Endodermal cell (in vitro differentiated cells): ENCODE results near the gene FMC1. TPM values are rescaled to one million over a fixed set of nuclear protein-coding genes. Genes with fewer than 3 reads are reported as not detected.

ENCODE experiments used
- DNase-seq: peaks from one replicate; pipeline ENCODE4 v3.0.0-alpha.2; 2017
- H3K27ac ChIP-seq: 2 replicates; pipeline ENCODE4 v1.5.1; 2013; ENCODE audit warnings: mild to moderate bottlenecking, low read depth, low read length, moderate library complexity
- H3K27me3 ChIP-seq: 2 replicates; pipeline ENCODE4 v1.6.1; 2013; ENCODE audit warnings: mild to moderate bottlenecking, low read length, moderate library complexity; ENCODE audit not compliant: insufficient read depth, control insufficient read depth, poor library complexity, severe bottlenecking
- H3K36me3 ChIP-seq: 2 replicates; pipeline ENCODE4 v1.7.0; 2013; ENCODE audit warnings: mild to moderate bottlenecking, low read length, moderate library complexity; ENCODE audit not compliant: control insufficient read depth, insufficient read depth
- H3K4me1 ChIP-seq: one replicate; pipeline ENCODE4 v1.7.0; 2013; ENCODE audit warnings: low read length; ENCODE audit not compliant: control insufficient read depth, insufficient read depth
- H3K4me3 ChIP-seq: 2 replicates; pipeline ENCODE4 v1.5.1; 2013; ENCODE audit warnings: mild to moderate bottlenecking, low read length, moderate library complexity
- H3K9ac ChIP-seq: 2 replicates; pipeline ENCODE4 v1.6.1; 2013; ENCODE audit warnings: mild to moderate bottlenecking, low read length, moderate library complexity; ENCODE audit not compliant: poor library complexity, severe bottlenecking; ENCODE audit errors: extremely low read depth
- H3K9me3 ChIP-seq: 2 replicates; pipeline ENCODE4 v1.6.1; 2013; ENCODE audit warnings: mild to moderate bottlenecking, low read length, moderate library complexity; ENCODE audit not compliant: control insufficient read depth
- H3K27ac Mint-ChIP-seq: 2 replicates; pipeline ENCODE4 v1.8.0; 2020; ENCODE audit warnings: mixed read lengths
- H3K27me3 Mint-ChIP-seq: 2 replicates; pipeline ENCODE4 v1.8.0; 2021; ENCODE audit warnings: mild to moderate bottlenecking, mixed read lengths; ENCODE audit not compliant: insufficient read depth
- H3K36me3 Mint-ChIP-seq: 2 replicates; pipeline ENCODE4 v1.8.0; 2020; ENCODE audit warnings: low read depth, mixed read lengths
- H3K4me1 Mint-ChIP-seq: 2 replicates; pipeline ENCODE4 v1.8.0; 2020; ENCODE audit warnings: mixed read lengths
- H3K4me3 Mint-ChIP-seq: 2 replicates; pipeline ENCODE4 v1.8.0; 2020; ENCODE audit warnings: mild to moderate bottlenecking, moderate library complexity, mixed read lengths
- H3K9me3 Mint-ChIP-seq: 2 replicates; pipeline ENCODE4 v1.8.0; 2020; ENCODE audit warnings: mild to moderate bottlenecking, mixed read lengths
- WGBS, 2 experiments: methylation state at CpG; one replicate each; pipeline versions ENCODE4 v1.1.5 to v1.1.7; 2013; ENCODE audit warnings: missing lambda C conversion rate in 2 of 2, mixed read lengths in 1 of 2; ENCODE audit not compliant: insufficient coverage in 1 of 2, insufficient read length in 1 of 2; 5-methylcytosine and 5-hydroxymethylcytosine counted together
- total RNA-seq, 2 donors: library from RNA; stranded (reverse); fragmentation: NEBNext Ultra II Directional in 1 of 2; extraction: Animal tissue kit (Norgen Biotek cat#: 25700) in 1 of 2; gene quantifications; 2 replicates in 1 of 2; 3 replicates in 1 of 2; pipeline ENCODE4 v1.2.1, GENCODE V29; 2021
- TF ChIP-seq, protein P1 (sequence below): fragments of 200-600 bp; sonication (generic); conservative IDR thresholded peaks from 2 replicates; pipeline ENCODE4 v1.5.0; 2021; ENCODE audit warnings: antibody characterized with exemption, mild to moderate bottlenecking

Gene FMC1
- total RNA-seq, 2 donors from 2014 or later = 10.8 to 17.1 TPM

GRCh38 chr7:139367438-139368155, 26.5 kb downstream of the FMC1 start:
- 90 to 100% methylated on average over 1 to 6 of the region's 6 CpGs for WGBS, 2 experiments
- H3K4me1 Mint-ChIP-seq = peaks cover 28% of the 10 kb centered on the region
- H3K27me3 Mint-ChIP-seq = no peaks in the 10 kb centered on the region
- no peak for DNase-seq
- Histone ChIP-seq H3K9me3 (no peaks in the 10 kb centered on the region), H3K9ac (no peak overlapping the region), H3K36me3 (peaks cover 42% of the 10 kb centered on the region), H3K4me3 (no peak overlapping the region), H3K27ac (no peak overlapping the region), H3K27me3 (no peaks in the 10 kb centered on the region), H3K4me1 (peaks cover 14% of the 10 kb centered on the region)
- no peak overlapping the region for H3K4me3 Mint-ChIP-seq
- TF ChIP-seq, protein P1, sequence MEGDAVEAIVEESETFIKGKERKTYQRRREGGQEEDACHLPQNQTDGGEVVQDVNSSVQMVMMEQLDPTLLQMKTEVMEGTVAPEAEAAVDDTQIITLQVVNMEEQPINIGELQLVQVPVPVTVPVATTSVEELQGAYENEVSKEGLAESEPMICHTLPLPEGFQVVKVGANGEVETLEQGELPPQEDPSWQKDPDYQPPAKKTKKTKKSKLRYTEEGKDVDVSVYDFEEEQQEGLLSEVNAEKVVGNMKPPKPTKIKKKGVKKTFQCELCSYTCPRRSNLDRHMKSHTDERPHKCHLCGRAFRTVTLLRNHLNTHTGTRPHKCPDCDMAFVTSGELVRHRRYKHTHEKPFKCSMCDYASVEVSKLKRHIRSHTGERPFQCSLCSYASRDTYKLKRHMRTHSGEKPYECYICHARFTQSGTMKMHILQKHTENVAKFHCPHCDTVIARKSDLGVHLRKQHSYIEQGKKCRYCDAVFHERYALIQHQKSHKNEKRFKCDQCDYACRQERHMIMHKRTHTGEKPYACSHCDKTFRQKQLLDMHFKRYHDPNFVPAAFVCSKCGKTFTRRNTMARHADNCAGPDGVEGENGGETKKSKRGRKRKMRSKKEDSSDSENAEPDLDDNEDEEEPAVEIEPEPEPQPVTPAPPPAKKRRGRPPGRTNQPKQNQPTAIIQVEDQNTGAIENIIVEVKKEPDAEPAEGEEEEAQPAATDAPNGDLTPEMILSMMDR = no peak
- peaks cover 5% of the 10 kb centered on the region for H3K9me3 Mint-ChIP-seq
- H3K27ac Mint-ChIP-seq = no peak overlapping the region
- H3K36me3 Mint-ChIP-seq = peaks cover 32% of the 10 kb centered on the region

- Mint-ChIP-seq H3K36me3 (peaks cover 22% of the 10 kb centered on the region), H3K9me3 (peaks cover 5% of the 10 kb centered on the region), H3K27ac (peak overlapping the region; percentile 77), H3K27me3 (no peaks in the 10 kb centered on the region), H3K4me3 (no peak overlapping the region), H3K4me1 (peaks cover 27% of the 10 kb centered on the region)
- no peak for DNase-seq
- TF ChIP-seq, protein P1 = no peak
- Histone ChIP-seq H3K27me3 (no peaks in the 10 kb centered on the region), H3K4me3 (no peak overlapping the region), H3K9ac (no peak overlapping the region), H3K27ac (no peak overlapping the region), H3K36me3 (peaks cover 34% of the 10 kb centered on the region), H3K9me3 (no peaks in the 10 kb centered on the region), H3K4me1 (peaks cover 9% of the 10 kb centered on the region)
- 89 to 100% methylated on average over 3 to 5 of the region's 5 CpGs for WGBS, 2 experiments
Measured at GRCh38 chr7:139370301-139370942, 29.3 kb downstream of the FMC1 start.

DNA sequence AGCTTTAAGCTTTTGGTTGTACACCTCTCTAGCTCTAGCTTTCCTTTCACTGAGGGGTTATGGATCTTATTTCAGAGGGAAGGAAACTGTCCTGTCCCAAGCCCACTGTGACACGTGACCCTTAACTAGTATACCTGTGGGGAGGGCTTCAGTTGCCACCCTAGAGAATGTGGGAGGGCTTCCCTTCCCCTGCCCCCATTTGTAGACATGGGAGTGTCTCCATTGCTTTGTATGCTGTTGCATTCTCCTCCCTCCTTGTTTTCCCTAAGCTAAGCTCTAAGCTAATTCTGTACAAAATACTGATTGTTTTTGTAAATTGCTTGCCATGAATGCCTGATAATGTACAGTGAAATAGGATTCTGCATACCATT, 29.8 kb downstream of the FMC1 start:
- Histone ChIP-seq H3K9me3 (no peaks in the 10 kb centered on the region), H3K4me1 (peaks cover 9% of the 10 kb centered on the region), H3K27ac (no peak overlapping the region), H3K4me3 (no peak overlapping the region), H3K36me3 (peaks cover 34% of the 10 kb centered on the region), H3K9ac (no peak overlapping the region), H3K27me3 (no peaks in the 10 kb centered on the region)
- 85% methylated on average over 1 of the region's 1 CpG; no CpG with 5 or more reads in 1 of the 2 experiments for WGBS, 2 experiments
- H3K4me3 Mint-ChIP-seq = no peak overlapping the region
- no peaks in the 10 kb centered on the region for H3K27me3 Mint-ChIP-seq
- H3K27ac Mint-ChIP-seq = peak overlapping the region; percentile 77
- H3K36me3 Mint-ChIP-seq = peaks cover 19% of the 10 kb centered on the region
- TF ChIP-seq, protein P1 = no peak
- H3K4me1 Mint-ChIP-seq = peaks cover 27% of the 10 kb centered on the region
- no peak for DNase-seq
- peaks cover 5% of the 10 kb centered on the region for H3K9me3 Mint-ChIP-seq
